SIG-M5 treated with dmso at 0.1 percent for 504 hours (cell line): ENCODE data around the gene UPK2.
"Not testable (repeated sequence)": the region's sequence is repeated elsewhere in the genome, so short reads cannot be mapped to it uniquely, and the experiment has no call there.

ENCODE experiments used
- DNase-seq: peaks from one replicate; lab custom pipeline; 2025; ENCODE audit not compliant: unreplicated experiment; lab: John Stamatoyannopoulos, UW

The UPK2 gene

DNA sequence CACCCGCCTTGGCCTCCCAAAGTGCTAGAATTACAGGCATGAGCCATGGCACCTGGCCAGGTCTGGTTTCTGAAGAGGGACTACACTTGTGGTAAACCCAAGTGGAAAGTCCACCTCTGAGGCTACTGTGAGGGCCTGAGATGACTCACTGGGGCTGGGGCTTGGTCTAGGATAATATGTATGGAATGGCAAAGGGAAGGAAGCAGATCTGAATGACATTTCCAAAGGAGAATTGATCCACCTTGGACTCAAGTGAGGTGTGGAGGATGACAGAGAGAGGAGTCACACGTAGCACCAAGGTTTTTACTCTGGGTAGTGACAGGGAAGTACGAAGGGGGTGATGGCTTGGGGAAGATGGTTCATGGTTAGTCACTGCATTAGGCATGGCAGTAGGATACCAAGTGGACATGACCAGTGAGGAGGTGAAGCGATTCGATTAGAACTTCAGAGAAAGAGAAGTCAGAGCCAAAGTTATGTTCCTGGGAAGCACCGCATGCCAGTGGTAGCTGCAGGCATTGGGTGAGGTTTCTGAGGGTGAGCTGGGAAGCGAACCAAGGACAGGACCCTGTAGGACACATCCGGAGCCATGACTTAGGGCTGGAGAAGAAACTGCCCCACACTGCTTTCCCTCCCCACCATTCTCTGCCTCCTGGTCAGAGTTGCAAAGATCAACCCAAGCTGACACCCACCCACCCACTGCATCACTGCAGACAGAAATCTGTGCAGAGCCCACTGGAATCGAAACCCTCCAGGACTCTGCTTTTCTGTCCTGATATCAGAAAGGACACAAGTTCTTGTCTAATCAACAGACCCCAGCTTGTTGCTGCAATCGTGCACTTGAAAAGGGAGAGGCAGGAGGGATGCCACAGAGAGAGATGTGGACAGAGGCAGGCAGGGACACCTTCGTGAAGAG, 17.4 kb upstream of the UPK2 start:
- DNase-seq: no peak

DNA sequence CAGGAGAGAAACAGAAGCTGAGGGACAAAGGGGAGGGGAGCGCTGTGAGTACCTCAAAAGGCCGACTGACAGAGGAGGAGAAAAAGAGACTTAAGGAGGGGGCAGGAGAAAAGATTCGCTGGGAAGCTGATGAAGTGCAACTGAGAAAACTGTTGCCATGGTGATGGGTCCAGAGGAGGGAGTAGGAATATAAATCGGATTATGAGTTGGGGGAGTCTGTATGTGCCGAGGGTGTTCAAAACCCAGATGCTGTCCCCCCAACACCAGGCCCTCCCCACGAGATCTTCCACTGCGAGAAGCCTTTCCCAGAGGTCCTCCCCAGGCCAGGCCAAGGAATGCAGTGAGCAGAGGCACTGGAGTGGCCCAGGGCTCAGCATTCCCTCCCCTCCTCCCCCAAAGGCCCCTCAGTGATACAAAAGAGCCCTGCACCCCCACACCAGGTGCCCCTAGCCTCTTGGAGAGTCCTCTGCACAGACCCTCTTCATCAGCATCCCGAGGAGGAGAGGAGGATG, 16.6 kb upstream of the UPK2 start:
- no peak for DNase-seq

- DNase-seq: peak; percentile 36
Observed at GRCh38 chr11:118939953-118940598, 16.0 kb upstream of the UPK2 start.

- no peak for DNase-seq
Observed at GRCh38 chr11:118947091-118947490, 9.0 kb upstream of the UPK2 start.

- no peak for DNase-seq
Observed at GRCh38 chr11:118948000-118948399, 8.1 kb upstream of the UPK2 start.

DNA sequence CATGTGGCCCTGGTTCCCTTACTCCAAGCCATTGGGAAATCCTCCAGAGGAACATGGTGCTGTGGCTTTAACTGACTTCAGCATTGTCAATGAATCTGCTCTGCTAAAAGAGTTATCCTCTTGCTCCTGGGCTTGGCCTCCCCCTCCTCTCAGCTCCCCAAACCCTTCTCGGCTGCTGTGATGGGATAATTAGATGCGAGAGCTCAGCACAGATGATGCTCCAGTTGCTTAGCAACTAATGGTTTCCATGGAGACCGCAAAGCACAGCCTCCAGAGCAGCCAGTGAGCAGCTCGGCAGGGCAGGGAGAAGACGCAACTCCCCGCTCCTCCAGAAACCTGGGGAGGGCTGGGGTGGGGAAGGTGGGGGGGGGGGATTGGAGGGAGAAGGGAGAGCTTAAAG, 2.8 kb upstream of the UPK2 start:
- no peak for DNase-seq

- DNase-seq: not testable (repeated sequence)
Observed at GRCh38 chr11:118953976-118954375, 2.1 kb upstream of the UPK2 start.

GRCh38 chr11:118956847-118957469, 860 bp downstream of the UPK2 start:
- no peak for DNase-seq

DNA sequence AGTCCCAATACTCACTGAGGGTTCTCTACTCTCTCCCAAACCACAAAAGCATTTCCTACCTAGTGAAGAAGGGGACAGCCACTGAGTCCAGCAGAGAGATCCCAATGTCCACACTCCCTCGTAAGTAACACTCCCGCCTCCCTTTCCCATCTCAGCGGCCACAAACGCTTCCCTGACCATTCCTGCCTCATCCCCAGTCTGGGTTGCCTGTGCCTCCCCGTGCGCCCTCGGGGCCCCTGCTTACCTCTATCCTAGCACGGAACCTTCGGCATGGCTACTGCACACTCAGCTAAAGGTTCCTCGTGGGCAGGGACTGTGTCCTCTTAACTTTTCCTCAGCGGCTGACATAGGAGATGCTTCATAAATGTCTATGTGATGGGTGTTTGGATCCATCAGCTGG, 1.5 kb downstream of the UPK2 start:
- DNase-seq: no peak

DNA sequence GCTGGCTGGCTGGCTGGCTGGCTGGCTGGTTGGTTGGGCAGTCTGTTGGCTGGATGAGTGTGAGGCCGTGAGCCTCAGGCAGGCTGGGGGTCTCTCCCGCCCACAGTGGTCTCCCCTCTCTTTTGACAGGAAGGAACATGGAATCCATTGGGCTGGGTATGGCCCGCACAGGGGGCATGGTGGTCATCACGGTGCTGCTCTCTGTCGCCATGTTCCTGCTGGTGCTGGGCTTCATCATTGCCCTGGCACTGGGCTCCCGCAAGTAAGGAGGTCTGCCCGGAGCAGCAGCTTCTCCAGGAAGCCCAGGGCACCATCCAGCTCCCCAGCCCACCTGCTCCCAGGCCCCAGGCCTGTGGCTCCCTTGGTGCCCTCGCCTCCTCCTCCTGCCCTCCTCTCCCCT, 1.9 kb downstream of the UPK2 start:
- no peak for DNase-seq

DNA sequence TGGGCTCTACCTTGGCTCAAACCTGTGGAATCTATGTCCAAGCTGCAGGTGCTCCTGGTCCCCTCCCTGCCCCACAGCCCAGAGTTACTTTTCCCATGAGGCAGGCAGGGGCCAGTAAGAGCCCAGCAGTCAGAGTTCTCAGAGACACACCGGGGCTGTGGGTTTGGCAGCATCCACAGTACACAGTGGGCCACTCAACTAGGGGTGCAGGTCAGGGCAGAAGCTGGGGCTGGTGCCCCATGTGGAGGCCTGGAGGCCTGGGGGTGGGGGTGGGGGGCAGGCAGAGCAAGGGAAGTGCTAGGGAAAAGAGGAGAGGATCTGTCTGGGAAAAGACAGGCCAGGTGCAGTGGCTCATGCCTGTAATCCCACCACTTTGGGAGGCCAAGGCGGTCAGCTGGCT, 2.5 kb downstream of the UPK2 start:
- DNase-seq: no peak

DNA sequence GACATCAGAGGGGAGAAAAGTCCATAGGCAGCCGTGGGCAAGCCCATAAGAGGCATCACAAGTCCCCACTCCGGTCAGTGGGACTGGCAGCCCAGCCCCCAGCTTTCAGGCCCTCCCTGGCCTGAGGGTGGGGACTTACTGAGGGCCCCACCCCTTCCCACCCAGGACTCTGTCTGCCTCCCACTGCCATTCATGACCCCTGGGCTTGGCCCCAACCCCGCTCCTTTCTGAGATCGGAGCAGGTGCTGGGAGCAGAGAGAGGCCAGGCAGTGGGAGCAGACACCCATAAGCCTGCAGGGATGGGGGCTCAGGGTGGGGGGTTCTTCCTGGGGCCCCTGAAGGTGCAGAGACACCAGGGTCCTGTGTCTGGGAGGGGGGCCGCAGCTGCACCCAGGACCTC, 5.1 kb downstream of the UPK2 start:
- DNase-seq: no peak

- DNase-seq: no peak
Observed at GRCh38 chr11:118961591-118961990, 5.5 kb downstream of the UPK2 start.

DNA sequence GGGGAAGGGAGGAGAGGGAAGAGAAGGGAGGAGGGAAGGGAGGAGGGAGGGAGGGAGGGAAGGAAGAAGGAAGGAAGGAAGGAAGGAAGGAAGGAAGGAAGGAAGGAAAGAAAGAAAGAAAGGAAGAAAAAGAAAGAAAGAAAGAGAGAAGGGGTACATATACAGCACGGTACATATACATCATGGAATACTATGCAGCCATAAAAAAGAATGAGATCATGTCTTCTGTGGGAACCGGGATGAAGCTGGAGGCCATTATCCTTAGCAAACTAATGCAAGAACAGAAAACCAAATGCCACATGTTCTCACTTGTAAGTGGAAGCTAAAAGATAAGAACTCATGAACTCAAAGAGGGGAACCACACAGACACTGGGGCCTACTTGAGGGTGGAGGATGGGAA, 13.4 kb downstream of the UPK2 start:
- not testable (repeated sequence) for DNase-seq

DNA sequence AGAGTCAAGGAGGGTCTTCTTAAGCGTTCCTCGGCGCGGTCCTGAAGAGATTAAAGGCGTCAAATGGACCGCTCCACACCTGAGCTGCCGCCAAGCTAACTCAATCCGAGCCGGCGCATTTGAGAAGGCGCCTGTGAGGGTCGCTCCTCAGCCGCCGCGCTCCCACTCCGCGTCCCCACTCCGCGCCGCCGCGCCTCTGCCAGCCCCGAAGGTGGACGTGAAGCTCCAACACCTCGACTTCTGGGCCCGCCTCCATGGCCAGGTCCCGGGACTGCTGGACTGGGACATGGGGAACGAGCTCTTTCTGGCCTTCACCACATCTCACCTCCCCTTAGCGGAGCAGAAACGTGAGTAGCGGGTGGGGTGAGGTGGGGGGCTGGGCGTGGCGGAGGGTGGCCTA, 15.5 kb downstream of the UPK2 start, which contains the start of gene FOXR1:
FOXR1 (plus strand) TSS at position 116 of the 400 bp plus-strand sequence; CDS start at position 287, 171 bp downstream.
- no peak for DNase-seq

GRCh38 chr11:118973985-118974384, 17.9 kb downstream of the UPK2 start:
- DNase-seq: no peak

DNA sequence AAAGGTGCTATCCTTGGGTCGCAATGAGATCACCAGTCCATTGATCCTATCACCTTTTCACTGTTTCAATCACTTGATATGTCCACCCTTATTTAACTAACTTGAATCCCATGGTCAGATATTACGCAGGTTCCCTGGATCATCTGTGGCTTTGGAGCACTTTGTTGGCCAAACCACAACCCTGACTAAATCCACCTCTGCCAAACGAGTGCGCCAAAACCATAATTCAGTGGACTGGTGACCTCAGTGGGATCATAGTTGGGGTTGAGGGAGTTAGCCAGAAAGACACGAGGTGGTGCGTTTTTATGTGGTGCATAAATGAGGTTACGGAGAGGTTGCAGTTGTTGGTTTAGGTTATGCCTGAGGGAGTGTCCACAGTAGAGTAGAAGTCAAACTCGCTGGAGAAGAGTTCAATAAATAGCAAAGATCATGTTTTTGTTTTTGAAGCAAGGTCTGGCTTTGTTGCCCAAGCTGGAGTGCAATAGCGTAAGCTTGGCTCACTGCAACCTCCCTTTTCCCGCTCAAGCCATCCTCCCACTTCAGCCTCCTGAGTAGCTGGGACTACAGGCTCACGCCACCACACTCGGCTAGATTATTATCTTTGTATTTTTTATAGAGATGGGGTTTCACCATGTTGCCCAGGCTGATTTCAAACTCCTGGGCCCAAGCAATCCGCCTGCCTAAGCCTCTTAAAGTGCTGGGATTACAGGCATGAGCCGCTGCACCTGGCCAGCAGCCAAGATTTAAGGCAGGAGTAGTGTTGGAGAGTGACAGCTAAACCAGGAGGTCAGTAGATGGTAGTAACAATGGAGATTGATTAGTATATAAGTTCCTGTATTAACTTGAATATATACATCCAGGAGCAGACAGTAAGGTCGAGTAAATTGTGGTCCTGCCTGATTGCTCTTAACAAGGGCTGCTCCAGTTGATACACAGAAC, 19.9 kb downstream of the UPK2 start:
- no peak for DNase-seq

- peak; percentile 7 for DNase-seq
Observed at GRCh38 chr11:118979434-118979833, 23.3 kb downstream of the UPK2 start.

DNA sequence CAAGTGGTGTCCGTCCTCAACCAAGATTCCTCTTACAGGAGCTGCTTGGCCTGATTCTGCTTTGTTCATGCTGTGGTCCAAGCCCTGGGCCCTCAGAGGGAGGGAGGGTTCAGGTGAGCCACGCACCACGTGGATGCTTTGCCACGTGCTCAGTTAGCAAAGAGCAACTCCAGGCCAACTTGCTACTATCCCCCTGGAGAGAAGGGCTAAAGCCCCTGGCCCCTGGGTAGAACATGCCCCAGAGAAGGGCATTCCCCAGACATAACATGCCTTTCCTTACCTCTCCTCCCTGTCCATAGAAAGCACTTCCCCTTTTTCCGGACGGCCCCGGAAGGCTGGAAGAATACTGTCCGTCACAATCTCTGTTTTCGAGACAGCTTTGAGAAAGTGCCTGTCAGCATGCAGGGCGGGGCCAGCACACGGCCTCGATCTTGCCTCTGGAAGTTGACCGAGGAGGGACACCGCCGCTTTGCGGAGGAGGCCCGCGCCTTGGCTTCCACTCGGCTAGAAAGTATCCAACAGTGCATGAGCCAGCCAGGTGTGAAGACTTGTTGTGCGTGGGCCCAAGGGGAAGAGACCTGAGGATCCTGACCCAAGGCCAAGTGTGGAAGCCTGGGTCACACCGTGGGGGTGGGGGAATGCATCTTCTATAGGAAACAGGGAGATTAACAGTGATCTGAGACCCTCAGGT, 24.2 kb downstream of the UPK2 start:
- no peak for DNase-seq

GRCh38 chr11:118984337-118984736, 28.2 kb downstream of the UPK2 start:
- not testable (repeated sequence) for DNase-seq
